NCI-H774 (cell line): ENCODE measurements around the gene DMXL2.
"Not testable (repeated sequence)": the region's sequence is repeated elsewhere in the genome, so short reads cannot be mapped to it uniquely, and the experiment has no call there.

ENCODE experiments used
- DNase-seq: peaks from one replicate; lab custom pipeline; 2025; lab: John Stamatoyannopoulos, UW

DMXL2 gene

DNA sequence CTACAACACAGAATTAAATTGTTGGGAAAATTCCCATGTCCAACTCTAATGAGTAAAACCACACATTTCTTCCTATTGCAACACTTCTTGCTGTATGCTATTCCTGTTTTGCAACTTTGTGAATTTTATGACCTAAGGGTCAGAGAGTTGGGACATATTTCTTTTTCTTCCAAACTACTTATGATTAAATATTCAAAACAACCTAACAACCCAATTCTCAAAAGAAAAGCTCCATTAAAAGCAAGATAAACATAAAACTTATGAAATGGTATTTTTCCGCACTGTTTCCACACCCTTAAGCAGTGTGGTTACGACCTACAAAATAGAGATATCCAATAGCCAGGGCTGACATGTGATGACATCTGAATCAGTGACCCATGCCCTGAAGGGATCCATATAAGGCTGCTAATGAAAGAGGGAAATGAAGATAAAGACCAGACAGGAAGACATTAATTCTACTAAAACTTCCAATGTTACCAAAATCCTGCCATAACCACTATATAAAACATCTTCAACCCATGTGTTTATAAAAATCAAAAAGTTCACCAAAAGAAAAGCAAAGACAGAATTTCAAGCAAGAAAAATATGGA, 45.6 kb downstream of the DMXL2 start:
- no peak for DNase-seq

DNA sequence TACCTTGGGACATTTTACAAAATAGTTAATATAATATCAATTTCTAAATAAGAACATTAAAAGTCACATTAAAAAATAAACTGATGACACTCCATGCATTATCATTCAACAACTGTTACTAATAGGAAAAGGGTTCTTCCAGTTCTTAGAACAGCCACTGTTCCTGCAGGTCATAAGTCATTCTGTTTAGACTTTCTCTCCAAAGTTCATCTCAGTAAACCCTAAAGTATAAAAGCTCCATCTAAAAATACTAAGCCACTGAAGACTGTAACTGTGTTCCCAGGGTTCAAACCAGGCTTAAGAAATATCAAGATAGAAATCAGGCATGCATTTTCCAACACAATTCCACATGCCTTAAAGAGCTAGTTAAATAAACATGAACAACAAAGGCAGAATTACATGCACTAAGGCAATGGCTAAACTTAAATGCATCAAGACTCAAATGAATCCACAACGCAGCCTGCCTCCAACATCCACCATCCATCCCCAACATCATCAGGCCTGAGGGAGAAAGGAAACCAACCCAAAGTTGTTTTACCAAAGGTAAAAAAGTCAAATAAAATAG, 46.2 kb downstream of the DMXL2 start:
- DNase-seq = no peak

GRCh38 chr15:51575775-51576174, 46.8 kb downstream of the DMXL2 start:
- DNase-seq = no peak

GRCh38 chr15:51573352-51573751, 49.2 kb downstream of the DMXL2 start:
- DNase-seq = not testable (repeated sequence)

GRCh38 chr15:51568939-51569784, 53.4 kb downstream of the DMXL2 start:
- DNase-seq = not testable (repeated sequence)

DNA sequence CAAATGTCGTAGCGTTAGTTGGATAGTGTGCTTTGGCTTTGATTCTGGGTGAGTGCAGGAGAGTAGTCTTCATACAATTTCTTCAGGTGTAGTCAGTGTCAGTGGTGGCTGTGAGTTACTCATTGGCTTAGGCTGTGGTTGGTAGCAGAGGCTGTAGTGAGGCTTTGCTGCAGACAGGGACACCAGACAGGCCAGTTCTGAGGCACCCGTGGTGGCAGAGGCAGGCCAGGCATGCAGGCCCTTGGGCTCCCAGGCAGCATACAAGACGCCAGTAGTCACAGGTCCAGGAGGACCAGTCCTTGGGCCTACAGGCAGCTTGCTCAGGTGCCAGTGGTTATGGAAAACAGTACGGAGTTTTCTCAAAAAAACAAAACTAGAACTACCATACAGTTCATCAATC, 61.3 kb downstream of the DMXL2 start:
- DNase-seq = no peak

DNA sequence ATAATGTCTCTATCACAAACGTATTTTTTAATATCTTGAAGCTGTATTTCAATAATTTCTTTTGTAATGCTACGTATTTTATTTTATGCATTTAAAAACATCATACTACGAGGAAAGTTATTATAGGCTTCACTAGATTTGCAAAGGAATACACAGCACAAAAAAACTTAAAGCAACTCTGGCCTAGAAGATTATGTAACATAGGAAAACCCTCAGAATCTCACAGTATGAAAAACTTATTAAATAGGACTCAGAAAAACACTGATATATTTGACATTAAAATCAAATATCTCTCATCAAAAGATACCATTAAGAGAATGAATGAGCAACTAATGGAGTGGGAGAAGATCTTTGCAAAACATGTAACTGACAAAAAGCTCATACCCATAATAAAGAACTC, 63.7 kb downstream of the DMXL2 start:
- DNase-seq = no peak

- DNase-seq = no peak
Measured at GRCh38 chr15:51558411-51558810, 64.2 kb downstream of the DMXL2 start.

- no peak for DNase-seq
Measured at GRCh38 chr15:51550841-51551240, 71.7 kb downstream of the DMXL2 start.

GRCh38 chr15:51547656-51548055, 74.9 kb downstream of the DMXL2 start:
- DNase-seq = no peak

DNA sequence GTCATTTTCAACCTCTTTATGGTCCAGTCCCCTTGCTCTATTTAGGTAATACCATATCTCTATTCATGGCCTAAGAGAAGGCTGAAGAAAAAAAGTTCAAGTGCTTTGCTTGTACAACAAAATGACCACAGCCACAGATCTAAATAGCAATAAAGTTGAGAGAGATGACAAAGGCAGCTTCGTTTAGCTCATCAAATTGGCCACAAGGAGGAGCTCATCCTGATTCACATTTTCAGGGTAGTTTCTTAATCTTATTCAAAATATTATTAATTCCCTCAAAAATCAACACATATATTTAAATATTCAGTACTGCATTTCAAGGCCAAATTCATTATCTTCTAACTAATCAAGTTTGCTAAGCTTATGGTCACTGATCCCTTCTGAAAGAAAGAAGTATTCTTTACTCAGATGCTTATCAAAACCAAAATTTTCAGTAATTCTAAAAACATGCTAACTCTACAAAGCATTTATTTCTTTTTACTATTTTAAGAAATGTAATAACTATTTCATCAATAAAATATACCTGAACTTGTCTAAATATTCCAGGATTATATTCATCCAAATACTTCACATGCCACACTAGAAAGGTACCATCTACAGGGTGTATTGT, 85.5 kb downstream of the DMXL2 start:
- no peak for DNase-seq

GRCh38 chr15:51533672-51534398, 88.7 kb downstream of the DMXL2 start:
- no peak for DNase-seq

GRCh38 chr15:51526955-51527354, 95.6 kb downstream of the DMXL2 start:
- DNase-seq = no peak

DNA sequence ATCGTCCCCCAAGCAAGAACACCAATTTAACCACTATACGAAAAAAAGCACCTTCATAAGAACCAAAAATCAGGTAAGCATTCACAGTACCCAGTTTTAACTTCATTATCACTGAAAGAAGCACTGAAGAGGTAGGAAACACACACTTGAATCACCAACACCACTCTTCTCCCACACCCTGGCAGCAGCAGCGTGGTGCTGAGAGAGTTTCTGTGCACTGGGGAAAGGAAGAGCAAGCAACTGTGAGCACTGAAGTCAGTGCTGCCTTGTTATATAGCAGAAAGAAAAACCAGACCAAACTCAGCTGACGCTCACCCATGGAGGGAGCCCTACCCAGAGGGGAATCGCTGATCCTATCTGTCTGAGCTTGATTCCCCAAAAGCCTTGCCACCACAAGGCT, 98.2 kb downstream of the DMXL2 start:
- no peak for DNase-seq

- DNase-seq = no peak
Measured at GRCh38 chr15:51516291-51516690, 106.3 kb downstream of the DMXL2 start.

DNA sequence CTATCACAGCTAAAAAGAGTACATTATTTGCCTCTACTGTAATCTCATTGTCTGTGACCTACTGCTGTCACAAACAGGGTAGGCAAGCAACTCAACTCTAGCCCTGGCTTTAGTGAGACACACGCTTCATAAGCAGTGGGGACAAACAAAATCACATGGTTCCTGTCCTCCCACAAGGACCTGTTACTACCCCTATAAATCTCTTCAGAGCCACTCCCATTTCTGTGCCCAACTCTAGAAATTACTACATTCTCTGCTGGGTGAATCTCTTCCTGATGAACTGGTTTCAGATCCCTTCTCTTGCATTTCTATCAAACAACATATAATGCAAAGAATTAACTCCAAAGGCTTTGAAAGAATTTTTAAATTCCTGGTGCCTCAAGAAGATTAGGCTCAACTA, 117.3 kb downstream of the DMXL2 start:
- DNase-seq = no peak

- DNase-seq = no peak
Measured at GRCh38 chr15:51503003-51503402, 119.6 kb downstream of the DMXL2 start.

DNA sequence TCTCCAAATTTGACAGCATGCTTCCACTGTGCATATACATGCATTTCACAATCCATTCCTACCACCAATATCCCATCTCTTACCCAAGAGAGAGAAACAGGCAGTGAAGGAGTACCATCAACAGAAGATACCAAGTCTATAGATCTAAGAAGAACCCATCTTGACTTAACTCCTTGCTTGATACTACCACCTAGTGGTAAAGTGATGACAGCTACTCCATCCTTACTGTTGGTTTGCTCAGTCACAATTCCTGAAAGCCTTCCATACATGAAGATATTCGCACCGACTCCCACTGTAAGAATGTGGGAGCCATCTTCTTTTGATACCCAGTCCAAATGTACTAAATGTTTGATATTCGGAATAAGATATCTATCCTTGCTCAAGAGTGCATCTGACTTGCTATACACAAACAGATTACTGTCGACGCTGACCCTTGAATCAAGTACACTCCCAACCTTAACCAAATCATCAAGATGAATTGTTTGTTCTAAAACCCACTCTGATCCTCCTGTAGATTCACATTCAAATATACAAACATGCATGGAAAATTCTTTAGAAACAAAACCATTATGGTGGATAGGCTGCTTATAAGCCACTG, 123.1 kb downstream of the DMXL2 start:
- DNase-seq = no peak

DNA sequence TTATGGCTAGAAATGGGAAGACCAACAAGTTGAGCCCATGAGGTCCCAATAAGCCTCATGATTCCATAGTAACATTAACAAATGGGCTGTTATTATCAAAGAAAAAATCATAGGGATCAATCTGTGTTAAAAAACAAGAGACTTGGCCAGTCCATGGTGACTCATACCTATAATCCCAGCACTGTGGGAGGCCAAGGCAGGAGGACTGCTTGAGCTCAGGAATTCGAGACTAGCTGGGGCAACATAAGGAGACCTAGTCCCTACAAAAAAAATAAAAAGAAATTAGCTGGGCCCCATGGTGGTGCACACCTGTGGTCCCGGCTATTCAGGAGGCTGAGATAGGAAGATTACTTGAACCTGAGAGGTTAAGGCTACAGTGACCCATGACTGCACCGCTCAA, 124.8 kb downstream of the DMXL2 start:
- no peak for DNase-seq

- DNase-seq = no peak
Measured at GRCh38 chr15:51496246-51496645, 126.3 kb downstream of the DMXL2 start.

DNA sequence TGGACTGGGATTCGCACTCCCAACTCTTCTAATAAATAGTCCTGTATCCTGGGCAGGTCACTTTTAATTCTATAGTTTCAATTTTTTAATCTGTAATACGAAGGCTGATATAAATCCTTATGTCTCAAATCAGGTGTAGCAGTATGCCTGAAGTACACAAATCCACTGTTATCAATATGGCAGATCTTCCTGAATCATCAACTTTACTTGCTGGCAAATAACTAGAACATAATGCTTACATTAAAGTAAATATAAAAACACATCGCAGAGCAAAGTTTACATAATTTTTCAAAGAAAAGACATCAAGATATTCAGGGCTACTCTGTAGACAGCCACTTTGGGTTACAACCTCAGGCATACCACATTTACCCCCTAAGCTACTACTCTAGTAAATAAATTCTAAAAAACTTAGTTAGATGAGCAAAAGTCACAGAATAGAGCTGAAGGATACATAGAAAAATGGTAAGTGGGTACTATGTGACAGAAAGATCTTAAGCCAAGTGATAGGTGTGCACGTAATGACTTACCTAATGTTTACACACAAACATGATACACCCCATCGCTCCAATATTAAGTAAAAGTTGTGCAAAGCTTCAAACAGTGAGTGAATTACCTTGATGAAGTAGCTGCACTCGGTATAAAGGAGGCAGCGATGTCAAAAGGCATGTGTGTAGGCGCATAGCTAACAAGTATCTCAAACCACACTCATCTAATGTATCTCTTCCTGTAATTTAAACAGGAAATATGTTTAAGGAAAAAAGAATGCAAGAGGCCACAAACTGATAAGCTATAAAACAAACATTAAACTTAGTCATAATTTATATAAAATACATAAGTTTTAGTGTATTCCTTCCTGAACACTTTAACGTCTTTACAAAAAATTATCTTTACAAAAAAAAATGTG, 127.9 kb downstream of the DMXL2 start:
- DNase-seq = no peak
